Measurements from ENCODE around the gene AMZ1.
A peak's percentile ranks its signal among the peaks of the same experiment; 100 is the strongest.

AMZ1 gene

DNA sequence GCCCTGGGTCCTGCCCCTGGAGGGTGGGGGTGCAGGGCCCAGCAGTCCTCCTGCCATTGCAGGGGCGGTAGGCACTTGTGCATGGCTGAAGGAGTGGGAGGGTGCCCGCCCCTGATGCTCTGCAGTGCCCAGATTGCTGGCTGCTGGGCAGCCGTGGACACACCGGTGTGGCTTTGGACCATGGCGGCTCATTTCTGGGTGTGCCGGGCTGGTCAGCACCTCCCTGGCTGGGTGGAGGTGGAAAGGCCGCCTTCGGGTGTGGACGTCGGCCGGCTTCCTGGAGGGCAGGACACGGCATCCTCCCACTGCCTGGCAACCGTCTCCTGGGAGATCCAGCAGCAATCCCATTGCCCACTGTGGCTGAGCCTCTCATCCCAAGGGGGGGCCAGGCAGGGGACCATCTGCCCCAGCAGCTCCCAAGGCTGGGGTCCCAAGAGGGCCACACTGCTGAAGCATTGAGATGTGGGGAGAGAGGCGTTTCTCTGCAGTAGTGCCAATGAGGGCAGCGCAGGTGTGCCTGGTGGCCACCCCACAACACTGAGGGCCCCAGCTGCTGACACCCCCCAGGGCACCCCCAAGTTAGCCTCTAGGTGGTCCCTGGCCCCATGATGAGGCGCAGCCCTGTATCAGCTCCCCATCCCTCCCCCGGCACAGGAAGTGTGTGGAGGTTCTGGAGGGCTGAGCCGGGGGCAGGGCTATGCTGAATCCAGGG, 43.3 kb upstream of the AMZ1 start:
- H3K9me3 ChIP-seq (ENCODE audit: control insufficient read depth, low read length) = no peaks in the 10 kb centered on the region
- peaks cover 40% of the 10 kb centered on the region for H3K4me1 ChIP-seq (ENCODE audit: control insufficient read depth, insufficient read depth, low read length, poor library complexity, severe bottlenecking)
- no peak overlapping the region for H3K4me3 ChIP-seq (ENCODE audit: extremely low read depth, insufficient read depth, low read length, poor library complexity, severe bottlenecking)
- 85 to 87% methylated on average over 13 to 14 of the region's 18 CpGs for WGBS, 2 experiments (ENCODE audit: insufficient coverage in 2 of 2)
- peak overlapping the region; percentile 69 for H3K27ac ChIP-seq (ENCODE audit: low read depth, low read length, severe bottlenecking)
- H3K36me3 ChIP-seq (ENCODE audit: control insufficient read depth, insufficient read depth, low read length) = peaks cover 51% of the 10 kb centered on the region

DNA sequence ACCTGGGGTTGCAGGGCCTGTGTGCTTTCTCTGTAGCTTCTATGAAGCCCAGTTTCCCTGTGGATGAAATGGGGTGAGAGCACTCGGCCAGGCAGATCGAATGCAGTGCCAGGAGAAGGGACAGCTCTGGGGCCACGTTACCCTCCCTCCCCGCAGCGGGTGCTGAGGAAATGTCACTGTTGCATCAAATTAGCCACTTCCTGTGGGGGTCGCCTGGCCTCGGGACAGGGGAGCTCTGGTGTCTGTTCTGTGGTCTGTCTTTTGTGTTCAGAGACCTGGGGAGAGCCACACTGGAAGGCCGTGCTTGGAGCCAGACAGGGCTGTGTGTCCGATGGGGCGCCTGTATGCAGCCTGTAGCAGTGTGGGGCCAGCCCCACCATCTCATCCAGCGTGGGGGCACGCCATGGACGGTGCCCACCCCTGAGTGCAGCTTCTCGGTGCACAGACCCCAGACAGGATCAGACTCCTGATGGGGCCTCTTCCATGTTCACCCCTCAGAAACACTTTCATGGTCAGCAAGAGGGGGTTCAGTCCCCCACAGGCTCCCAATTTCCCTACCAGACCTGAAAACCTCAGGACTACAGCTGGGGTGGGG, 42.6 kb upstream of the AMZ1 start:
- 56 to 59% methylated on average over 8 to 14 of the region's 14 CpGs for WGBS, 2 experiments (ENCODE audit: insufficient coverage in 2 of 2)
- Histone ChIP-seq H3K4me1 (ENCODE audit: control insufficient read depth, insufficient read depth, low read length, poor library complexity, severe bottlenecking) (peaks cover 40% of the 10 kb centered on the region), H3K27ac (ENCODE audit: low read depth, low read length, severe bottlenecking) (peak overlapping the region; percentile 69), H3K36me3 (ENCODE audit: control insufficient read depth, insufficient read depth, low read length) (peaks cover 57% of the 10 kb centered on the region), H3K4me3 (ENCODE audit: extremely low read depth, insufficient read depth, low read length, poor library complexity, severe bottlenecking) (no peak overlapping the region), H3K9me3 (ENCODE audit: control insufficient read depth, low read length) (no peaks in the 10 kb centered on the region)

GRCh38 chr7:2646336-2646679, 41.7 kb upstream of the AMZ1 start:
- Histone ChIP-seq H3K36me3 (ENCODE audit: control insufficient read depth, insufficient read depth, low read length) (peaks cover 61% of the 10 kb centered on the region), H3K9me3 (ENCODE audit: control insufficient read depth, low read length) (no peaks in the 10 kb centered on the region), H3K4me3 (ENCODE audit: extremely low read depth, insufficient read depth, low read length, poor library complexity, severe bottlenecking) (no peak overlapping the region), H3K4me1 (ENCODE audit: control insufficient read depth, insufficient read depth, low read length, poor library complexity, severe bottlenecking) (peaks cover 30% of the 10 kb centered on the region), H3K27ac (ENCODE audit: low read depth, low read length, severe bottlenecking) (no peak overlapping the region)
- WGBS, 2 experiments (ENCODE audit: insufficient coverage in 2 of 2) = 91 to 97% methylated on average over 7 to 8 of the region's 10 CpGs

- H3K36me3 ChIP-seq (ENCODE audit: control insufficient read depth, insufficient read depth, low read length) = peaks cover 68% of the 10 kb centered on the region
- no peak overlapping the region for H3K27ac ChIP-seq (ENCODE audit: low read depth, low read length, severe bottlenecking)
- no peak overlapping the region for H3K4me3 ChIP-seq (ENCODE audit: extremely low read depth, insufficient read depth, low read length, poor library complexity, severe bottlenecking)
- peaks cover 25% of the 10 kb centered on the region for H3K4me1 ChIP-seq (ENCODE audit: control insufficient read depth, insufficient read depth, low read length, poor library complexity, severe bottlenecking)
- WGBS, 2 experiments (ENCODE audit: insufficient coverage in 2 of 2) = 95 to 97% methylated on average over 51 to 58 of the region's 73 CpGs
- H3K9me3 ChIP-seq (ENCODE audit: control insufficient read depth, low read length) = no peaks in the 10 kb centered on the region
Observed at GRCh38 chr7:2646680-2647571, 41.1 kb upstream of the AMZ1 start.

DNA sequence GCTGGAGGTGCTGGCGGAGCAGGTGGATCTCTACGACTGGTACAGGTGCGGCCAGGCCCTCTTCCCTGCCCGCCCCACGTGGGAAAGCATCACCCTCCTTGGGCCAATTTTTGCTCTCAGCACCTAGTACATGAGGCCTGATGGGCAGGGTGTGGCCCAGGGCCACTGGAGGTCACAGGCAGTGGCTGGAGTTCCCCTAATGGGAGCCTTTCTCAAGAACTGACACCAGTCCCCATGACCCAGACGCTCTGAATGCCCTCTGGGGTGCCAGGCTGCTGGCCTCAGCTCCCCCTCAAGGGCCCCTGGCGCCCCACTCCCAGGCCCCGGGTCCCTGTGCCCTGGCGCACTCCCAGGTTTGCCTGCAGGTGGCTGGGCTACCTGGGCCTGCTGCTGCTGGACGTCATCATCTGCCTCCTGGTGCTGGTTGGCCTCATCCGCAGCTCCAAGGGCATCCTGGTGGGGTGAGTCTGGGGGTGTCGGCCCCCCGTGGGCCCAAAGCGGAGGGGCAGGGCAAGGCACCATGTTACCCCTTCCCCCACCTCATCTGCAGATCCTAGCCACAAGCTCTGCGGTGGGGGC, 40.3 kb upstream of the AMZ1 start:
- Histone ChIP-seq H3K36me3 (ENCODE audit: control insufficient read depth, insufficient read depth, low read length) (peaks cover 69% of the 10 kb centered on the region), H3K9me3 (ENCODE audit: control insufficient read depth, low read length) (no peaks in the 10 kb centered on the region), H3K27ac (ENCODE audit: low read depth, low read length, severe bottlenecking) (no peak overlapping the region)

DNA sequence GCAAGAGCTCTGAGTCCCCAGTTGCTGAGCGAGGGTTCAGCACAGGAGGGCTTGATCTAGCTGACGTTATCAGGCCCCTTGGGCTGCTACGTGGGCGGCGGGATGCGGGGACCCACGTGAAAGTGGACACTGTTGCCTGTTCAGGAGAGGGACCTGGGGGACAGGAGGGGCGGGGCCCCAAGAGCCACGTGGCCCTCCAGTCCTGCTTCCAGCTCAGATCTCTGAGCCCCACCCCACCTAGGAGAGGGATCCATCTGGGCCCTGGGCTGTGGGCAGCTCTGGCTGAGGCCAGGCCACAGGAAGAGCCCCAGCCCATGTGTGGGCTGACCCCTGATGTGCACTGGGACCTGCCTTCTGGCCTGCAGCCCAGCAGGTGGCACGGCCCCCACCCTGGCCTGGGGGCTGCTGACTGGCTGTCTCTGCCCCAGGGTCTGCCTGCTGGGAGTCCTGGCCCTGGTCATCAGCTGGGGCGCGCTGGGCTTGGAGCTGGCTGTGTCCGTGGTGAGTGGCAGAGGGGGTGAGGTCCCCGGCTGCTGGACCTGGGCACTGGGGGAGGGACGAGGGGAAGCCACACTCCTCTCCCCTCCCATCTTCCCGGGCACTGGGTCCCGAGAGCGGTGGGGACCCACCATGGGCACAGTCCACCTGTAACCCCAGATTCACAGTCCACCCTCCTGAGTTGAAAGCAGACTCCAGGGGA, 38.7 kb upstream of the AMZ1 start:
- 92 to 94% methylated on average over 12 to 14 of the region's 18 CpGs for WGBS, 2 experiments (ENCODE audit: insufficient coverage in 2 of 2)
- H3K27ac ChIP-seq (ENCODE audit: low read depth, low read length, severe bottlenecking) = no peak overlapping the region
- no peak overlapping the region for H3K4me3 ChIP-seq (ENCODE audit: extremely low read depth, insufficient read depth, low read length, poor library complexity, severe bottlenecking)
- peaks cover 75% of the 10 kb centered on the region for H3K36me3 ChIP-seq (ENCODE audit: control insufficient read depth, insufficient read depth, low read length)
- H3K9me3 ChIP-seq (ENCODE audit: control insufficient read depth, low read length) = no peaks in the 10 kb centered on the region
- peaks cover 19% of the 10 kb centered on the region for H3K4me1 ChIP-seq (ENCODE audit: control insufficient read depth, insufficient read depth, low read length, poor library complexity, severe bottlenecking)

More for the DNA sequence above, 40.3 kb upstream of the AMZ1 start:
- Histone ChIP-seq H3K4me3 (ENCODE audit: extremely low read depth, insufficient read depth, low read length, poor library complexity, severe bottlenecking) (no peak overlapping the region), H3K4me1 (ENCODE audit: control insufficient read depth, insufficient read depth, low read length, poor library complexity, severe bottlenecking) (peaks cover 22% of the 10 kb centered on the region)
- WGBS, 2 experiments (ENCODE audit: insufficient coverage in 2 of 2) = 94 to 95% methylated on average over 9 to 13 of the region's 15 CpGs

GRCh38 chr7:2649991-2650390, 38.0 kb upstream of the AMZ1 start:
- Histone ChIP-seq H3K4me3 (ENCODE audit: extremely low read depth, insufficient read depth, low read length, poor library complexity, severe bottlenecking) (no peak overlapping the region), H3K36me3 (ENCODE audit: control insufficient read depth, insufficient read depth, low read length) (peaks cover 80% of the 10 kb centered on the region), H3K27ac (ENCODE audit: low read depth, low read length, severe bottlenecking) (no peak overlapping the region), H3K9me3 (ENCODE audit: control insufficient read depth, low read length) (no peaks in the 10 kb centered on the region), H3K4me1 (ENCODE audit: control insufficient read depth, insufficient read depth, low read length, poor library complexity, severe bottlenecking) (peaks cover 12% of the 10 kb centered on the region)
- WGBS, 2 experiments (ENCODE audit: insufficient coverage in 2 of 2) = 95 to 98% methylated on average over 11 of the region's 11 CpGs

DNA sequence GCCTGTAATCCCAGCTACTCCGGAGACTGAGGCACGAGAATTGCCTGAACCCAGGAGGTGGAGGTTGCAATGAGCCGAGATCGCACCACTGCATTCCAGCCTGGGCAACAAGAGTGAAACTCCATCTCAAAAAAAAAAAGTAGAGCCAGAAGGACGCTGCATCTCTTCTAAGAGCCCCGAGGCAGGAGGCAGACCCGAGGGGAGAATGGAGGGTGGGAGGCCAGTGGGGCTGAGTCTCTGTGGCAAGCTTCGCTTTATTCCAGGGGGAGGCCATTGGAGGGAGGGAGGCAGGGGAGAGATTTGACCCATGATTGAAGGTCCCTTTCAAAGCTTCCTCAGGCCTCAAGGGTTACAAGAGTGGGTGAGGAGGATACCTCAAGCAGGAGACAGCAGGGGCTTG, 37.6 kb upstream of the AMZ1 start:
- 87 to 95% methylated on average over 5 to 7 of the region's 8 CpGs for WGBS, 2 experiments (ENCODE audit: insufficient coverage in 2 of 2)
- no peak overlapping the region for H3K27ac ChIP-seq (ENCODE audit: low read depth, low read length, severe bottlenecking)
- peaks cover 85% of the 10 kb centered on the region for H3K36me3 ChIP-seq (ENCODE audit: control insufficient read depth, insufficient read depth, low read length)

GRCh38 chr7:2651336-2651735, 36.7 kb upstream of the AMZ1 start:
- H3K4me3 ChIP-seq (ENCODE audit: extremely low read depth, insufficient read depth, low read length, poor library complexity, severe bottlenecking) = no peak overlapping the region
- no peak overlapping the region for H3K27ac ChIP-seq (ENCODE audit: low read depth, low read length, severe bottlenecking)
- peaks cover 2% of the 10 kb centered on the region for H3K4me1 ChIP-seq (ENCODE audit: control insufficient read depth, insufficient read depth, low read length, poor library complexity, severe bottlenecking)
- 91% methylated on average over 9 to 13 of the region's 15 CpGs for WGBS, 2 experiments (ENCODE audit: insufficient coverage in 2 of 2)
- H3K9me3 ChIP-seq (ENCODE audit: control insufficient read depth, low read length) = no peaks in the 10 kb centered on the region
- peaks cover 91% of the 10 kb centered on the region for H3K36me3 ChIP-seq (ENCODE audit: control insufficient read depth, insufficient read depth, low read length)

More for the DNA sequence above, 37.6 kb upstream of the AMZ1 start:
- peaks cover 7% of the 10 kb centered on the region for H3K4me1 ChIP-seq (ENCODE audit: control insufficient read depth, insufficient read depth, low read length, poor library complexity, severe bottlenecking)
- no peaks in the 10 kb centered on the region for H3K9me3 ChIP-seq (ENCODE audit: control insufficient read depth, low read length)
- H3K4me3 ChIP-seq (ENCODE audit: extremely low read depth, insufficient read depth, low read length, poor library complexity, severe bottlenecking) = no peak overlapping the region

Data from mesodermal cell (in vitro differentiated cells).